Measurements from ENCODE around the gene NIT1.
A peak's percentile ranks its signal among the peaks of the same experiment; 100 is the strongest.

GRCh38 chr1:161119092-161119903, 1.4 kb downstream of the NIT1 start:
- TF ChIP-seq EZH2phosphoT487 (IDR thresholded peaks at IDR 0.05; ENCODE audit: low read depth) (no peak), CTCF (IDR thresholded peaks at IDR 0.05; ENCODE audit: low read depth, low read length) (peak; percentile 41)
